GM23338 (cell line): ENCODE data around the gene SYT6. TPM values are rescaled to one million over a fixed set of nuclear protein-coding genes. Genes with fewer than 3 reads are reported as not detected.
A peak's percentile ranks its signal among the peaks of the same experiment; 100 is the strongest.

Source experiments
- ATAC-seq: fragments of 200-7000 bp; cut with Tn5 transposase; 3 replicates; pipeline ENCODE4 v1.9.1; 2020
- DNase-seq: peaks from one replicate; pipeline ENCODE4 v3.0.0-alpha.2; 2015; ENCODE audit warnings: low spot score
- H2AFZ ChIP-seq: fragments of 200-600 bp; sonication (generic); 2 replicates; pipeline ENCODE4 v1.8.0; 2016; ENCODE audit warnings: antibody characterized with exemption, mild to moderate bottlenecking, moderate library complexity
- H3F3A ChIP-seq: fragments of 200-600 bp; sonication (generic); replicated peaks from 2 replicates; pipeline ENCODE4 v1.8.0; 2017; ENCODE audit warnings: antibody characterized with exemption, mixed run types, low read depth
- H3K27ac ChIP-seq: fragments of 200-600 bp; sonication (generic); 2 replicates; pipeline ENCODE4 v1.6.1; 2016; ENCODE audit warnings: low read depth
- H3K27me3 ChIP-seq: fragments of 200-600 bp; sonication (generic); 2 replicates; pipeline ENCODE4 v1.8.0; 2016; ENCODE audit warnings: mild to moderate bottlenecking, mixed run types, moderate library complexity; ENCODE audit not compliant: insufficient read depth
- H3K36me3 ChIP-seq: fragments of 200-600 bp; sonication (generic); 2 replicates; pipeline ENCODE4 v1.8.0; 2016; ENCODE audit warnings: mild to moderate bottlenecking; ENCODE audit not compliant: insufficient read depth
- H3K4me1 ChIP-seq: fragments of 200-600 bp; sonication (generic); 2 replicates; pipeline ENCODE4 v1.8.0; 2016; ENCODE audit warnings: mild to moderate bottlenecking, moderate library complexity; ENCODE audit not compliant: insufficient read depth
- H3K4me2 ChIP-seq: fragments of 200-600 bp; sonication (generic); 2 replicates; pipeline ENCODE4 v1.7.1; 2017; ENCODE audit warnings: mixed run types
- H3K4me3 ChIP-seq: fragments of 200-600 bp; sonication (generic); 2 replicates; pipeline ENCODE4 v1.6.1; 2016; ENCODE audit warnings: mixed run types
- H3K79me2 ChIP-seq: fragments of 200-600 bp; sonication (generic); replicated peaks from 2 replicates; pipeline ENCODE4 v1.8.0; 2017; ENCODE audit warnings: mild to moderate bottlenecking; ENCODE audit not compliant: insufficient read depth
- H3K9me2 ChIP-seq: fragments of 200-600 bp; sonication (generic); 2 replicates; pipeline ENCODE4 v1.8.0; 2017; ENCODE audit not compliant: insufficient read depth
- H4K20me1 ChIP-seq: fragments of 200-600 bp; sonication (generic); replicated peaks from 2 replicates; pipeline ENCODE4 v1.8.0; 2017; ENCODE audit warnings: mild to moderate bottlenecking; ENCODE audit not compliant: insufficient read depth
- H3K27ac Mint-ChIP-seq: 2 replicates; pipeline ENCODE4 v1.8.0; 2020; ENCODE audit warnings: inconsistent platforms, mild to moderate bottlenecking, moderate library complexity, mixed read lengths
- H3K27me3 Mint-ChIP-seq: 3 replicates; pipeline ENCODE4 v1.8.0; 2022; ENCODE audit warnings: low read depth, mild to moderate bottlenecking, moderate library complexity, mixed read lengths, inconsistent platforms; ENCODE audit not compliant: insufficient read depth, poor library complexity
- H3K36me3 Mint-ChIP-seq: 3 replicates; pipeline ENCODE4 v1.8.0; 2021; ENCODE audit warnings: low read depth, mild to moderate bottlenecking, inconsistent platforms, moderate library complexity, mixed read lengths
- H3K4me1 Mint-ChIP-seq: 3 replicates; pipeline ENCODE4 v1.8.0; 2020; ENCODE audit warnings: mild to moderate bottlenecking, inconsistent platforms, mixed read lengths
- H3K4me3 Mint-ChIP-seq: 3 replicates; pipeline ENCODE4 v1.8.0; 2021; ENCODE audit warnings: moderate library complexity, mild to moderate bottlenecking, inconsistent platforms, mixed read lengths
- H3K9me3 Mint-ChIP-seq: 3 replicates; pipeline ENCODE4 v1.8.0; 2020; ENCODE audit warnings: moderate library complexity, mild to moderate bottlenecking, inconsistent platforms, mixed read lengths
- CREB1 ChIP-seq: fragments of 250-450 bp; sonication (Bioruptor Pico); IDR thresholded peaks from 2 replicates; pipeline ENCODE4 v1.5.0; 2020; ENCODE audit warnings: low read depth, mild to moderate bottlenecking, moderate library complexity
- ETS1 ChIP-seq: IDR thresholded peaks from 2 replicates; pipeline ENCODE4 v1.6.1; 2016; ENCODE audit warnings: antibody characterized with exemption
- EZH2 ChIP-seq: fragments of 200-600 bp; sonication (generic); IDR thresholded peaks from one replicate; pipeline ENCODE4 v1.8.0; 2017; ENCODE audit warnings: antibody characterized with exemption, mild to moderate bottlenecking, low read depth; ENCODE audit not compliant: unreplicated experiment
- EZH2phosphoT487 ChIP-seq: fragments of 200-600 bp; sonication (generic); IDR thresholded peaks from one replicate; pipeline ENCODE4 v1.8.1; 2018; ENCODE audit warnings: antibody characterized with exemption; ENCODE audit not compliant: unreplicated experiment
- POLR2AphosphoS5 ChIP-seq: IDR thresholded peaks from 2 replicates; pipeline ENCODE4 v1.6.1; 2016; ENCODE audit warnings: antibody characterized with exemption, low read depth
- REST ChIP-seq: IDR thresholded peaks from one replicate; pipeline ENCODE4 v1.6.1; 2018; ENCODE audit warnings: antibody characterized with exemption; ENCODE audit not compliant: unreplicated experiment
- STAT1 ChIP-seq: IDR thresholded peaks from one replicate; pipeline ENCODE4 v1.6.1; 2016; ENCODE audit warnings: antibody characterized with exemption; ENCODE audit not compliant: unreplicated experiment
- ZNF114 ChIP-seq: fragments of 250-450 bp; sonication (Bioruptor Pico); IDR thresholded peaks from 2 replicates; pipeline ENCODE4 v1.5.0; 2020; ENCODE audit warnings: mild to moderate bottlenecking, moderate library complexity
- ZNF462 ChIP-seq: fragments of 250-450 bp; sonication (Bioruptor Pico); IDR thresholded peaks from 2 replicates; pipeline ENCODE4 v1.5.0; 2020; ENCODE audit warnings: mild to moderate bottlenecking, moderate library complexity
- polyA plus RNA-seq: library from polyadenylated mRNA; unstranded; fragments of >200 nt; fragmentation: Nextera tagmentation; extraction: Ambion mirVana; gene quantifications from 2 replicates; pipeline ENCODE4 v1.2.1, GENCODE V29; 2016
- total RNA-seq: library from RNA; depleted of rRNA; stranded (reverse); fragments of >200 nt; shearing (Covaris generic); gene quantifications from 2 replicates; pipeline ENCODE4 v1.2.3, GENCODE V29; 2014

Gene SYT6
- total and polyA plus RNA-seq, 2 experiments from 2014 or later, result 31.2 to 42.6 TPM

GRCh38 chr1:114107474-114108435 is 45.9 kb downstream of the SYT6 start (continued):
- TF ChIP-seq ZNF462 (CRISPR knock-in tag), result no peak

DNA sequence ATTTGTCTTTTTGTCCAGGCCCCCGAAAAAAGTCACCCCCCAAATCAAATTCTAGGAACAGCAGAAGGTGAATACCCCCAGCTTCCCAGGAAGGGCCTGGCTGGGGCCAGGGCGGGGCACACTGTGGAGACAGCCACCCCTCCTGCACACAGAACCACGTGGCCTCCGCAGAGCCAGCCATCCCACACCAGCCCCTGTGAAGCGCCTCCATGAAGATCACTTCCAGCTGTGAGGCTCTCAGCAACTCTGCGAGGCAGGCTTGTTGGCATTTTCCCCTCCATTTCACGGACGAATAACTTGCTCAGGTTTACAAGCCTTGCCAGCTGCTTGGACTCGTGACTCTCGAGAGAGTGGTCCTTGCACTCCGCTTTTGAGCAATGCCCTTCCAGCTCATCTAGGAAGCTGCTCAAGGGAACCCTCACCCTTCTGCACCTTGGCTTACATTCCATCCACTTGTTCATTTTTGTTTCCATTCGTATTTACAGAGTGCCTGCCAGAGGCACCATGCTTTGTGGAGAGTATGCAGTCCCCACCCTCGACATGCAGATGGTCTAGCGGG is 48.2 kb downstream of the SYT6 start:
- no peaks in the 10 kb centered on the region; the same call in 1 of the 2 replicates for H4K20me1 ChIP-seq
- Mint-ChIP-seq H3K4me3 (no peak overlapping the region), H3K36me3 (peaks cover 50% of the 10 kb centered on the region), H3K4me1 (peaks cover 32% of the 10 kb centered on the region), H3K9me3 (no peaks in the 10 kb centered on the region), H3K27ac (peak overlapping the region; percentile 33; the same call in 1 of the 2 replicates), H3K27me3 (peaks cover 10% of the 10 kb centered on the region)
- H3K9me2 ChIP-seq, result no peaks in the 10 kb centered on the region; the same call in 1 of the 2 replicates
- peaks cover 24% of the 10 kb centered on the region for H3K36me3 ChIP-seq
- peaks cover 10% of the 10 kb centered on the region; the same call in 1 of the 2 replicates for H3K4me1 ChIP-seq
- no peak overlapping the region for H3K27ac ChIP-seq
- no peak overlapping the region for H2AFZ ChIP-seq
- H3K4me3 ChIP-seq, result no peak overlapping the region
- no peaks in the 10 kb centered on the region for H3K27me3 ChIP-seq
- TF ChIP-seq CREB1 (CRISPR knock-in tag) (no peak), EZH2phosphoT487 (no peak), EZH2 (no peak), ZNF114 (no peak), POLR2AphosphoS5 (no peak), ETS1 (no peak), REST (no peak), STAT1 (no peak)
- no peaks in the 10 kb centered on the region for H3F3A ChIP-seq
- peak; percentile 36 for DNase-seq
- ATAC-seq, result peak; percentile 60
- no peak overlapping the region for H3K4me2 ChIP-seq
- H3K79me2 ChIP-seq, result no peaks in the 10 kb centered on the region
